Skeletal muscle tissue (tissue), 4 donors: ENCODE results near the gene KRTAP12-3. TPM values are rescaled to one million over a fixed set of nuclear protein-coding genes. Genes with fewer than 3 reads are reported as not detected.
"Not testable (repeated sequence)": the region's sequence is repeated elsewhere in the genome, so short reads cannot be mapped to it uniquely, and the experiment has no call there.

Source experiments
- H3K27ac ChIP-seq: one replicate; pipeline ENCODE4 v1.7.0; 2013; ENCODE audit warnings: mild to moderate bottlenecking, low read depth, low read length, inconsistent platforms
- H3K27me3 ChIP-seq, 3 donors: one replicate each; pipeline ENCODE4 v1.7.0; 2013; ENCODE audit warnings: low read length in 3 of 3; ENCODE audit not compliant: control insufficient read depth in 3 of 3, insufficient read depth in 3 of 3
- H3K36me3 ChIP-seq, 3 donors: one replicate each; pipeline ENCODE4 v1.7.0; 2013; ENCODE audit warnings: low read length in 3 of 3; ENCODE audit not compliant: control insufficient read depth in 3 of 3, insufficient read depth in 3 of 3
- H3K4me1 ChIP-seq, 3 donors: one replicate each; pipeline ENCODE4 v1.7.0; 2013; ENCODE audit warnings: low read length in 3 of 3, mild to moderate bottlenecking in 3 of 3; ENCODE audit not compliant: control insufficient read depth in 3 of 3, insufficient read depth in 3 of 3
- H3K4me3 ChIP-seq, 3 donors: one replicate each; pipeline ENCODE4 v1.7.0; 2013; ENCODE audit warnings: low read length in 3 of 3
- H3K9ac ChIP-seq, 3 donors: one replicate each; pipeline ENCODE4 v1.7.0; 2013; ENCODE audit warnings: low read length in 3 of 3, mild to moderate bottlenecking in 3 of 3, moderate library complexity in 2 of 3, low read depth in 1 of 3
- H3K9me3 ChIP-seq, 3 donors: one replicate each; pipeline ENCODE4 v1.7.0; 2013; ENCODE audit warnings: low read length in 3 of 3; ENCODE audit not compliant: control insufficient read depth in 3 of 3
- total RNA-seq: library from RNA; depleted of rRNA; stranded (reverse); fragments of >200 nt; gene quantifications from one replicate; pipeline ENCODE4 v1.2.3, GENCODE V29; 2014
- donor health status: Osteomylitis.

The KRTAP12-3 gene
- total RNA-seq, 1 donor from 2014 or later = not detected

- Histone ChIP-seq H3K36me3 (no peaks in the 10 kb centered on the region), H3K4me3 (no peak overlapping the region), H3K9me3 (no peaks in the 10 kb centered on the region), H3K27ac (no peak overlapping the region), H3K27me3 (peaks cover 11 to 51% (median 38%) of the 10 kb centered on the region in 3 donors), H3K4me1 (no peaks in the 10 kb centered on the region), H3K9ac (no peak overlapping the region)
Measured at GRCh38 chr21:44684077-44684476, 26.3 kb downstream of the KRTAP12-3 start.

- Histone ChIP-seq H3K4me1 (no peaks in the 10 kb centered on the region), H3K27me3 (peaks cover 11 to 51% (median 38%) of the 10 kb centered on the region in 3 donors), H3K27ac (no peak overlapping the region), H3K4me3 (no peak overlapping the region), H3K9ac (no peak overlapping the region), H3K9me3 (no peaks in the 10 kb centered on the region), H3K36me3 (no peaks in the 10 kb centered on the region)
Measured at GRCh38 chr21:44684483-44684882, 26.8 kb downstream of the KRTAP12-3 start.

- not testable (repeated sequence) for H3K9me3 ChIP-seq, H3K36me3 ChIP-seq, H3K9ac ChIP-seq, H3K27ac ChIP-seq, H3K4me1 ChIP-seq, H3K4me3 ChIP-seq
- peaks cover 11 to 51% (median 38%) of the 10 kb centered on the region in 3 donors for H3K27me3 ChIP-seq
Measured at GRCh38 chr21:44685050-44685449, 27.3 kb downstream of the KRTAP12-3 start.

GRCh38 chr21:44686000-44686781 is 28.5 kb downstream of the KRTAP12-3 start:
- Histone ChIP-seq H3K9ac (no peak overlapping the region), H3K9me3 (no peaks in the 10 kb centered on the region), H3K4me3 (no peak overlapping the region), H3K27ac (no peak overlapping the region), H3K27me3 (peaks cover 11 to 51% (median 38%) of the 10 kb centered on the region in 3 donors), H3K36me3 (no peaks in the 10 kb centered on the region), H3K4me1 (no peaks in the 10 kb centered on the region)

- no peaks in the 10 kb centered on the region for H3K4me1 ChIP-seq
- no peak overlapping the region for H3K27ac ChIP-seq
- H3K27me3 ChIP-seq = peaks cover 11 to 51% (median 38%) of the 10 kb centered on the region in 3 donors
- H3K9me3 ChIP-seq = no peaks in the 10 kb centered on the region
- H3K4me3 ChIP-seq = no peak overlapping the region
- no peak overlapping the region for H3K9ac ChIP-seq
- H3K36me3 ChIP-seq = no peaks in the 10 kb centered on the region
Measured at GRCh38 chr21:44686843-44687561, 29.3 kb downstream of the KRTAP12-3 start.

- Histone ChIP-seq H3K27me3 (peaks cover 11 to 45% (median 33%) of the 10 kb centered on the region in 3 donors), H3K36me3 (no peaks in the 10 kb centered on the region), H3K4me1 (no peaks in the 10 kb centered on the region), H3K9ac (no peak overlapping the region), H3K9me3 (peaks cover 0 to 2% (median 1%) of the 10 kb centered on the region in 3 donors), H3K27ac (no peak overlapping the region), H3K4me3 (no peak overlapping the region)
Measured at GRCh38 chr21:44687671-44688070, 29.9 kb downstream of the KRTAP12-3 start.

GRCh38 chr21:44689740-44690139 is 32.0 kb downstream of the KRTAP12-3 start:
- H3K4me3 ChIP-seq, H3K4me1 ChIP-seq, H3K27ac ChIP-seq, H3K9ac ChIP-seq, H3K36me3 ChIP-seq: not testable (repeated sequence)
- Histone ChIP-seq H3K9me3 (peaks cover 2 to 11% (median 5%) of the 10 kb centered on the region in 3 donors), H3K27me3 (peaks cover 11 to 38% (median 28%) of the 10 kb centered on the region in 3 donors)

- Histone ChIP-seq H3K4me1 (no peaks in the 10 kb centered on the region), H3K4me3 (no peak overlapping the region), H3K36me3 (no peaks in the 10 kb centered on the region), H3K27ac (no peak overlapping the region), H3K27me3 (peaks cover 10 to 28% (median 21%) of the 10 kb centered on the region in 3 donors), H3K9me3 (peaks cover 3 to 11% (median 5%) of the 10 kb centered on the region in 3 donors), H3K9ac (no peak overlapping the region)
Measured at GRCh38 chr21:44691686-44692085, 34.0 kb downstream of the KRTAP12-3 start.

GRCh38 chr21:44692798-44693512 is 35.2 kb downstream of the KRTAP12-3 start:
- H3K4me3 ChIP-seq = no peak overlapping the region
- H3K27me3 ChIP-seq = peaks cover 11 to 26% (median 16%) of the 10 kb centered on the region in 3 donors
- H3K27ac ChIP-seq = no peak overlapping the region
- H3K36me3 ChIP-seq = no peaks in the 10 kb centered on the region
- peaks cover 3 to 11% (median 5%) of the 10 kb centered on the region in 3 donors for H3K9me3 ChIP-seq
- no peak overlapping the region for H3K9ac ChIP-seq
- H3K4me1 ChIP-seq = no peaks in the 10 kb centered on the region
